GM12865 (cell line): Measurements from ENCODE around the gene TMEM203.
A peak's percentile ranks its signal among the peaks of the same experiment; 100 is the strongest.

Experiments used
- DNase-seq: peaks from one replicate; pipeline ENCODE4 v3.0.0; 2010; ENCODE audit warnings: low read depth
- H3K4me3 ChIP-seq: 2 replicates; pipeline ENCODE4 v1.5.1; 2011; ENCODE audit warnings: mild to moderate bottlenecking, low read depth, low read length, control low read depth
- TF ChIP-seq, protein P1 (sequence below): IDR thresholded peaks from 2 replicates; pipeline ENCODE4 v1.5.1; 2011; ENCODE audit warnings: low read length, control low read depth, low read depth, inconsistent platforms; ENCODE audit not compliant: insufficient read depth; ENCODE audit errors: missing control alignments

Gene TMEM203

DNA sequence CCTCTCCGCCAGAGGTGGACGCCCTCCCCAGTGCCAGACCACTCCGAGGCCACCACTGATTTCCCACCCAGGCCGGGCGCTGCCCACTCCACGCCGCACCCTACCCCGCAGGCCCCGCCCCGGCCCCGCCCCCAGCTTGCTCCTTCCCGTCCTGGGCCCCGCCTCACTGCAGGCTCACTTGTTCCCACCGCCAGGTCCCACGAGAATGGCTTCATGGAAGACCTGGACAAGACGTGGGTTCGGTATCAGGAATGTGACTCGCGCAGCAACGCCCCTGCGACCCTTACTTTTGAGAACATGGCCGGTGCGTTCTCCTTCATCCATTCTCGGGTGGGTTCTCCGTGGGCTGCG lies 42.1 kb downstream of the TMEM203 start:
- peak overlapping the region; percentile 39 for H3K4me3 ChIP-seq
- TF ChIP-seq, protein P1, sequence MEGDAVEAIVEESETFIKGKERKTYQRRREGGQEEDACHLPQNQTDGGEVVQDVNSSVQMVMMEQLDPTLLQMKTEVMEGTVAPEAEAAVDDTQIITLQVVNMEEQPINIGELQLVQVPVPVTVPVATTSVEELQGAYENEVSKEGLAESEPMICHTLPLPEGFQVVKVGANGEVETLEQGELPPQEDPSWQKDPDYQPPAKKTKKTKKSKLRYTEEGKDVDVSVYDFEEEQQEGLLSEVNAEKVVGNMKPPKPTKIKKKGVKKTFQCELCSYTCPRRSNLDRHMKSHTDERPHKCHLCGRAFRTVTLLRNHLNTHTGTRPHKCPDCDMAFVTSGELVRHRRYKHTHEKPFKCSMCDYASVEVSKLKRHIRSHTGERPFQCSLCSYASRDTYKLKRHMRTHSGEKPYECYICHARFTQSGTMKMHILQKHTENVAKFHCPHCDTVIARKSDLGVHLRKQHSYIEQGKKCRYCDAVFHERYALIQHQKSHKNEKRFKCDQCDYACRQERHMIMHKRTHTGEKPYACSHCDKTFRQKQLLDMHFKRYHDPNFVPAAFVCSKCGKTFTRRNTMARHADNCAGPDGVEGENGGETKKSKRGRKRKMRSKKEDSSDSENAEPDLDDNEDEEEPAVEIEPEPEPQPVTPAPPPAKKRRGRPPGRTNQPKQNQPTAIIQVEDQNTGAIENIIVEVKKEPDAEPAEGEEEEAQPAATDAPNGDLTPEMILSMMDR = no peak
- no peak for DNase-seq

DNA sequence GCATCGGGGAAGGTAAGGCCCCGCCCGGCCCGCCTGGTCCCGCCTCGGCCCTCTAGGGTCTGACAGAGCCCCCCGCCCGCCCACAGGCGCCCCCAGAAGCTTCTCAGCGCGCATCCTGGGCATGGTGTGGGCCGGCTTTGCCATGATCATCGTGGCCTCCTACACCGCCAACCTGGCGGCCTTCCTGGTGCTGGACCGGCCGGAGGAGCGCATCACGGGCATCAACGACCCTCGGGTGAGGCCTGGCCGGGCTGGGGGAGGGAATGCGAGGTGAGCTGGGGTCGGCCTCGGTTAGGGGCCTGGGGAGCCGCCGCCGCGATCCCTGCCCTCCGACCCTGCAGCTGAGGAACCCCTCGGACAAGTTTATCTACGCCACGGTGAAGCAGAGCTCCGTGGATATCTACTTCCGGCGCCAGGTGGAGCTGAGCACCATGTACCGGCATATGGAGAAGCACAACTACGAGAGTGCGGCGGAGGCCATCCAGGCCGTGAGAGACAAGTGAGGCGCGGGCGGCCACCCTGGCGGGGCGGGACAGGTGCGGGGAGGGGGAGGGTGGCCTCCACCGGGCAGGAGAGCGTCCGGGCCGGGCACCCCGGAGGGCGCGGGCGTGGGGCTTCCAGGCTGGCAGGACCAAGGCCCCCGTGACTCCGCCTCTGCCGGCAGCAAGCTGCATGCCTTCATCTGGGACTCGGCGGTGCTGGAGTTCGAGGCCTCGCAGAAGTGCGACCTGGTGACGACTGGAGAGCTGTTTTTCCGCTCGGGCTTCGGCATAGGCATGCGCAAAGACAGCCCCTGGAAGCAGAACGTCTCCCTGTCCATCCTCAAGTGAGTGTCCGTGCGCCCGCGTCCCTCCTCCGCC lies 42.7 kb downstream of the TMEM203 start:
- peak; percentile 36 for DNase-seq
- peak overlapping the region; percentile 39 for H3K4me3 ChIP-seq
- TF ChIP-seq, protein P1 = no peak

DNA sequence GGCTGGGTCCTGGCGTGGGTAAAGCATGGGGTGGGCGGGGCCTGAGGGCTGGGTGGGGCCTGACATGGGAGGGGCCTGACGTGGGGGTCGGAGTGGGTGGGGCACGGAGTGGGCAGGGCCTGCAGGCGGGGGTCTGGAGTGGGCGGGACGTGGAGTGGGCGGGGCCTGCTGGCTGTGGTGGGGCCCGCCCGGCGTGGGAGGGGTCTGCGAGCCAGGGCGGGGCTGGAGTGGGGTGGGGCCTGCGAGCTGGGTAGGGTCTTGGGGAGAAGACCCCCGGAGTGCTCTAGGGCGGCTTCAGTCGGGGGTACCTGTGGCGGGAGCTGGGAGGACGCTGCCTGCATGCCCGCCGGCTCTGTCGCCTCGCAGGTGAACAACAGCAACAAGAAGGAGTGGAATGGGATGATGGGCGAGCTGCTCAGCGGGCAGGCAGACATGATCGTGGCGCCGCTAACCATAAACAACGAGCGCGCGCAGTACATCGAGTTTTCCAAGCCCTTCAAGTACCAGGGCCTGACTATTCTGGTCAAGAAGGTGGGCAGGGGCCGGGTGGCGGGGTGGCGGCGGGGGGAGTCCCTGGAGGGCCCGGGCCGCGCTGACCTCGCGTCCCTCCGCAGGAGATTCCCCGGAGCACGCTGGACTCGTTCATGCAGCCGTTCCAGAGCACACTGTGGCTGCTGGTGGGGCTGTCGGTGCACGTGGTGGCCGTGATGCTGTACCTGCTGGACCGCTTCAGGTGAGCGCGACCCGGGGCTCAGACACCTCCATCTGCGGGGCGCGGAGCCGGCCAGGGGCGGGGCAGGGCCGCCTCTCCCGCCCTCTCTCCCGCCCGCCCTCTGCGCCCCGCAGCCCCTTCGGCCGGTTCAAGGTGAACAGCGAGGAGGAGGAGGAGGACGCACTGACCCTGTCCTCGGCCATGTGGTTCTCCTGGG lies 43.6 kb downstream of the TMEM203 start:
- no peak for DNase-seq
- TF ChIP-seq, protein P1 = no peak
- H3K4me3 ChIP-seq = no peak overlapping the region; the same call in 1 of the 2 replicates

DNA sequence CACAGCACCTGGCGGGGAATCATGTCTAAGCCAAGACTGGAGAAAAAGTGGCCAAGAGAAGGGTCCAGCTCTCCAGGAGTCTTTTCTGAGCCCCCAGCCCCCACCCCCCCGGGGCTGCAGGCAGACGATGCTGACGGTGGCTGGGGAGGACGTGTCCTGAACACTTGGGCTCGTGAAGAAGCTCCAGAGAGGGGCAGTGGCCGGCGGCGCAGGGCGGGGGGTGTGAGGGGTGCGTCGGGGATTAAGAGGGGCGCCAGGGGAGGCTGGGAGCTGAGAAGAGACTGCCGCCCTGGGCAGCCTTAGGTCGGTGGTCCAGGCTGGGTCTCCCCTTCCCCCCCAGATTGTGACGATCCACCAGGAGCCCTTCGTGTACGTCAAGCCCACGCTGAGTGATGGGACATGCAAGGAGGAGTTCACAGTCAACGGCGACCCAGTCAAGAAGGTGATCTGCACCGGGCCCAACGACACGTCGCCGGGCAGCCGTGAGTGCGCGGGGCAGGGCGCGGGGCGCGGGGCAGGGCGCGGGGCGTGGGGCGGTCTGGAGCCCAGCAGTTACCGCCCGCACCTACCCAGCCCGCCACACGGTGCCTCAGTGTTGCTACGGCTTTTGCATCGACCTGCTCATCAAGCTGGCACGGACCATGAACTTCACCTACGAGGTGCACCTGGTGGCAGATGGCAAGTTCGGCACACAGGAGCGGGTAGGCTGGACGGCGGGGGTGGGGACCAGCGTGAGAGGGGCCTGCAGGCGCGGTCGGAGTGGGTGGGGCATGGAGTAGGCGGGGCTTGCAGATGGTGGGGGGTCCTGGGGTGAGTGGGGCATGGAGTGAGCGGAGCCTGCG lies 44.5 kb downstream of the TMEM203 start:
- TF ChIP-seq, protein P1 = no peak
- H3K4me3 ChIP-seq = no peak overlapping the region
- DNase-seq = no peak

DNA sequence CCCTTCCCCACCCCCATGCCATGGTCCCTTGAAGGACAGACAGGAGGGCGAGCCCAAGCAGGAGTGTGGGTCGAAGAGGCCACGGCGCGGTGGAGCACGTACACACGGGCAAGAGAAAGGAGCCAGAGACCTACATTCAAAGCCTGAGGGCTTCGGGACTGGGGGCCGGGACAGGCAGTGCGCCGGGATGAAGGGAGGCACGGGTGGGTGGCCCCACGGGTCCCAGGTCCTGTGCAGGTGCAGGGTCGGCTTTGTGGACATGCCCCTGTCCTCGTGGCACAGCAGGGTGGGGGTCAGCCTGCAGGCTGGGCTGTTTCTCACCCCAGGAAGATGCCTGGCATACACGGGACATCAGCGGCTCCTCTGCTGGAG lies 45.4 kb downstream of the TMEM203 start:
- DNase-seq = no peak
- no peak overlapping the region for H3K4me3 ChIP-seq
- TF ChIP-seq, protein P1 = no peak
